Measurements from ENCODE around the gene OTC. TPM values are rescaled to one million over a fixed set of nuclear protein-coding genes. Genes with fewer than 3 reads are reported as not detected.

The OTC gene
- total RNA-seq, 2 donors from 2014 or later, result 2.6 to 10.2 TPM

GRCh38 chrX:38371641-38372040, 19.2 kb downstream of the OTC start:
- Histone ChIP-seq H3K36me3 (no peaks in the 10 kb centered on the region), H3K27me3 (no peaks in the 10 kb centered on the region), H3K4me3 (no peak overlapping the region), H3K4me1 (no peaks in the 10 kb centered on the region), H3K9me3 (no peaks in the 10 kb centered on the region), H3K9ac (ENCODE audit: low read depth in 2 of 2, low read length in 2 of 2) (no peak overlapping the region), H3K27ac (no peak overlapping the region)
- TF ChIP-seq CTCF (IDR thresholded peaks at IDR 0.05), result no peak
- no peak for DNase-seq
- intact Hi-C loops (cut with DNase I), result no loop called here

GRCh38 chrX:38374431-38374830, 22.0 kb downstream of the OTC start:
- no peak for DNase-seq
- H3K27me3 ChIP-seq, result no peaks in the 10 kb centered on the region

GRCh38 chrX:38375891-38376290, 23.5 kb downstream of the OTC start:
- Histone ChIP-seq H3K4me1 (no peaks in the 10 kb centered on the region), H3K36me3 (no peaks in the 10 kb centered on the region), H3K9me3 (no peaks in the 10 kb centered on the region), H3K9ac (ENCODE audit: low read depth in 2 of 2, low read length in 2 of 2) (no peak overlapping the region), H3K27ac (no peak overlapping the region), H3K27me3 (no peaks in the 10 kb centered on the region), H3K4me3 (no peak overlapping the region)
- DNase-seq, result no peak
- TF ChIP-seq CTCF (IDR thresholded peaks at IDR 0.05), result peak; percentile 28
- intact Hi-C loops (cut with DNase I), result no loop called here

More at GRCh38 chrX:38374431-38374830, 22.0 kb downstream of the OTC start:
- no peaks in the 10 kb centered on the region for H3K9me3 ChIP-seq
- no peak overlapping the region for H3K27ac ChIP-seq
- TF ChIP-seq CTCF (IDR thresholded peaks at IDR 0.05), result no peak
- no peak overlapping the region for H3K4me3 ChIP-seq
- H3K36me3 ChIP-seq, result no peaks in the 10 kb centered on the region
- intact Hi-C loops (cut with DNase I), result no loop called here
- no peak overlapping the region for H3K9ac ChIP-seq (ENCODE audit: low read depth in 2 of 2, low read length in 2 of 2)
- no peaks in the 10 kb centered on the region for H3K4me1 ChIP-seq

GRCh38 chrX:38376747-38377146, 24.3 kb downstream of the OTC start:
- no peak overlapping the region for H3K4me3 ChIP-seq
- H3K27ac ChIP-seq, result no peak overlapping the region
- intact Hi-C loops (cut with DNase I), result no loop called here
- no peaks in the 10 kb centered on the region for H3K4me1 ChIP-seq
- no peak for TF ChIP-seq CTCF (IDR thresholded peaks at IDR 0.05)
- no peaks in the 10 kb centered on the region for H3K9me3 ChIP-seq
- no peaks in the 10 kb centered on the region for H3K27me3 ChIP-seq
- DNase-seq, result no peak
- no peaks in the 10 kb centered on the region for H3K36me3 ChIP-seq
- no peak overlapping the region for H3K9ac ChIP-seq (ENCODE audit: low read depth in 2 of 2, low read length in 2 of 2)

GRCh38 chrX:38379088-38379487, 26.7 kb downstream of the OTC start:
- H3K36me3 ChIP-seq, result no peaks in the 10 kb centered on the region
- TF ChIP-seq CTCF (IDR thresholded peaks at IDR 0.05), result no peak
- no peaks in the 10 kb centered on the region for H3K9me3 ChIP-seq
- intact Hi-C loops (cut with DNase I), result no loop called here
- no peaks in the 10 kb centered on the region for H3K27me3 ChIP-seq
- no peak overlapping the region for H3K9ac ChIP-seq (ENCODE audit: low read depth in 2 of 2, low read length in 2 of 2)
- H3K4me1 ChIP-seq, result no peaks in the 10 kb centered on the region
- no peak for DNase-seq
- no peak overlapping the region for H3K4me3 ChIP-seq
- no peak overlapping the region for H3K27ac ChIP-seq

GRCh38 chrX:38382663-38383062, 30.3 kb downstream of the OTC start:
- TF ChIP-seq CTCF (IDR thresholded peaks at IDR 0.05), result no peak
- Histone ChIP-seq H3K36me3 (no peaks in the 10 kb centered on the region), H3K9me3 (no peaks in the 10 kb centered on the region), H3K4me1 (no peaks in the 10 kb centered on the region), H3K4me3 (no peak overlapping the region), H3K27ac (no peak overlapping the region), H3K27me3 (no peaks in the 10 kb centered on the region), H3K9ac (ENCODE audit: low read depth in 2 of 2, low read length in 2 of 2) (no peak overlapping the region)
- no peak for DNase-seq
- intact Hi-C loops (cut with DNase I), result no loop called here

Data from colonic mucosa (tissue), 4 donors.